ENCODE results near the gene SLC23A3.

DNA sequence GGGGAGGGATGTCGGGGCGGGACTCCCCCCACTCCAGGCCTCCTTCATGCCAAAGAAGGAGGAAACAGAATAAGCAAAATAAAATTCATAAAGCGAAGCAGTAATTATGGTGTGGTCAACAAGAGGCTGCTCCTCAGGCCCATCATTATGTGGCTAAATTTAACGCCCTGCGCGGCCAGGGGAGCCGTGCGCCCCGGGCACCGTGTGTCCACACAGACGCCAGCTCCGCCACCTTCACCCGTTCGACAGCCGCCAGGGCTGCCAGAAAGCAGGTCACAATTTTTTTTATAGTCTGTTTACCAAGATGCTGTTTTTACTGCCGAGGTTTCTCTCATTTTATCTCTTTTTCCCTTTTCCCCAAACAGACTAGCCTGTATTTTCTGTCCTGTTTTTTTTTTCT lies 40.2 kb downstream of the SLC23A3 start:
- TF ChIP-seq ETV6 (IDR thresholded peaks at IDR 0.05; ENCODE audit: borderline replicate concordance in 1 of 2, low read depth in 2 of 2, low read length in 1 of 2): no peak
- TF ChIP-seq ETV6 (CRISPR knock-in tag; IDR thresholded peaks at IDR 0.05; ENCODE audit: borderline replicate concordance): no peak
- no peak for TF ChIP-seq CCNT2 (IDR thresholded peaks at IDR 0.05; ENCODE audit: borderline replicate concordance, extremely low read depth, insufficient read length, low read depth, low read length)
- no peak for TF ChIP-seq ZNF232 (CRISPR knock-in tag; IDR thresholded peaks at IDR 0.05)
